Measurements from ENCODE around the gene RETN.

DNA sequence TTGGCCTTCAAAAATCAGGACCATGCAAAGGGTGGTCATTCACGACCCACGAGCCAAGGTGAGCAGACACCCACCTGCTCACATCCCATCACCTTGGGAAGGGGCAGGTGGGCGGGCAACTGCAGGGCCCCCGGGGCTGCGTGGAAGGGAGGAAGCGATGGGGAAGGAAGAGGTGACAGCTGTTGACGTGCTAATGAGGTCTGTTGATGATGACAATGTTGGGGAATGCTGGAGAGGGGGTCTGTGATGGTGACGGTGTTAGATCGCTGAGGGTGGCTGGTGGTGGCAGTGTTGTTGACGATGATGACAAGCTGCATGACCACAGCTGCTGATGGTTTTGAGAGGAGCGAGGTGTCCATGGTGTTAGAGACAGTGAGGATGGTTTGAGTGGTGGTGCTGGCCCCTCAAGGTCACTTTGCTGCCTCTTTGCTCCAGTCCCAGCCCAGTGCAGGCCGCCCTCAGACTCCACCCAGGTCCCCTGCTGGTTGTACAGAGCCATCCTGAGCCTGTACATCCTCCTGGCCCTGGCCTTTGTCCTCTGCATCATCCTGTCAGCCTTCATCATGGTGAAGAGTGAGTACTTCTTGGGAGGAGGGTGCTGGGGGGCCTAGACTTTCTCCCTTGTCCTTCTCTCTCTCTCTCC lies 8.9 kb downstream of the RETN start:
- TF ChIP-seq, protein P1, sequence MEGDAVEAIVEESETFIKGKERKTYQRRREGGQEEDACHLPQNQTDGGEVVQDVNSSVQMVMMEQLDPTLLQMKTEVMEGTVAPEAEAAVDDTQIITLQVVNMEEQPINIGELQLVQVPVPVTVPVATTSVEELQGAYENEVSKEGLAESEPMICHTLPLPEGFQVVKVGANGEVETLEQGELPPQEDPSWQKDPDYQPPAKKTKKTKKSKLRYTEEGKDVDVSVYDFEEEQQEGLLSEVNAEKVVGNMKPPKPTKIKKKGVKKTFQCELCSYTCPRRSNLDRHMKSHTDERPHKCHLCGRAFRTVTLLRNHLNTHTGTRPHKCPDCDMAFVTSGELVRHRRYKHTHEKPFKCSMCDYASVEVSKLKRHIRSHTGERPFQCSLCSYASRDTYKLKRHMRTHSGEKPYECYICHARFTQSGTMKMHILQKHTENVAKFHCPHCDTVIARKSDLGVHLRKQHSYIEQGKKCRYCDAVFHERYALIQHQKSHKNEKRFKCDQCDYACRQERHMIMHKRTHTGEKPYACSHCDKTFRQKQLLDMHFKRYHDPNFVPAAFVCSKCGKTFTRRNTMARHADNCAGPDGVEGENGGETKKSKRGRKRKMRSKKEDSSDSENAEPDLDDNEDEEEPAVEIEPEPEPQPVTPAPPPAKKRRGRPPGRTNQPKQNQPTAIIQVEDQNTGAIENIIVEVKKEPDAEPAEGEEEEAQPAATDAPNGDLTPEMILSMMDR (IDR thresholded peaks at IDR 0.05): no peak
- TF ChIP-seq POLR2A (IDR thresholded peaks at IDR 0.05): no peak
